Stimulated activated CD8-positive, alpha-beta memory T cell treated with anti-CD3 and anti-CD28 coated beads, Interleukin-12 subunit alpha, Interleukin-12 subunit beta, amount 100 ng/mL, for 4 hours (primary cell): ENCODE data around the gene CNTNAP2.

ENCODE experiments used
- DNase-seq: peaks from one replicate; pipeline ENCODE4 v3.0.0-alpha.2; 2020; ENCODE audit warnings: low read depth

The CNTNAP2 gene

DNA sequence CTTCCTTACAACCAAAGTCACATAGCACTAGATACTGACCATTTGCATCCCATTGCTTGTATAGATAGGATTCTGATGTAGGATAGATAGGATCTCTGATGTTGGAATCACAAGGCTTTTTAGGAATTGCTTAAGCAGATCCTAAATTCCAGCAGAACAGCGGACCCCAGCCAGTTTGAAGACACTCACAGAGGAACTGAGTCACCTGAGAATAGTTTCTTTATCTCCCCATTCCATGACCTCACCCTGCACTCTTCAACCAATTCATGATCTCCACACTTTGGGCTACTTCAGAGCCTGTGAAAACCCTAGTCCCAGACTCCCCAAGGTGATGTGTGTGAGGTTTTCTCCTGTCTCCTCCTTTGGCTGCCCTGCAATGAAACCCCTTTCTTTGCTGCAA is 179.4 kb downstream of the CNTNAP2 start:
- DNase-seq: no peak

DNA sequence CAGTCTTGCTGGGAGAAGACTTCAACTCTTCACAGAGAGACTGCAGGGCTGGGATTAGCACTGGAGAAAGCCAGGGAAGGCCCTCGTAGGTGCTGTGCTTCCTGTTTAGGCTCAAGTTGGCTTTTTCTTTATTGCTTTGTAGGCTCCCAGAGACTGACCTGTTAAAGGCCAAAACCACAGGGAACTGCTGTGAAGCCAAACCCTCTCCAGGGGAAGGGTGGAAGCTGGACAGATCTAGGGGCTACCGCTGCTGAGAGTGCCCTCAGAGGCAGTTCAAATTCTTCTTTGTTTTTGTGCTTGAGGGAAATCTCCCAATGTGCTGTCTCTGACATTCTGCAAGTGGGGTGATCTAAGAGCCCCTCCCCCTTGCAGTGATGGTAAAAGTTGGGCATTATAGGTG is 198.4 kb downstream of the CNTNAP2 start:
- DNase-seq: no peak

DNA sequence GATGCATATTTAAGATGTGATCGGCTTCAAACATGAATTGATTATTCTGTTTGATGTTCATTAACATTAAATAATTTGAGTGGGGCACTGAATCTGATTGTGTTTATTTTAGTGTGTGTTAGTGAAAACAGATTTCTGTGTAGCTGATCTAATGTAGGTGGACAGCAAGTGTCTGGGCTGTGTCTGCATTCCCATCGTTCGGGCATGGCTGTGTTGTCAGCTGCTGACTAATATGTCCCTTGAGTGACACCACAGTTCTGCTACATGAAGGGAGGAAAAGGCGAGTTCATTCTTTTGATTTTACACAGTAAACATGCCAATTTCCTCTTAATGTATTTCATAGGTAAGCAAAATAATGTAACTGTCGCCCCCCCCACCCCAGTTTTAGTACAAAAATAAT is 203.0 kb downstream of the CNTNAP2 start:
- DNase-seq: no peak

DNA sequence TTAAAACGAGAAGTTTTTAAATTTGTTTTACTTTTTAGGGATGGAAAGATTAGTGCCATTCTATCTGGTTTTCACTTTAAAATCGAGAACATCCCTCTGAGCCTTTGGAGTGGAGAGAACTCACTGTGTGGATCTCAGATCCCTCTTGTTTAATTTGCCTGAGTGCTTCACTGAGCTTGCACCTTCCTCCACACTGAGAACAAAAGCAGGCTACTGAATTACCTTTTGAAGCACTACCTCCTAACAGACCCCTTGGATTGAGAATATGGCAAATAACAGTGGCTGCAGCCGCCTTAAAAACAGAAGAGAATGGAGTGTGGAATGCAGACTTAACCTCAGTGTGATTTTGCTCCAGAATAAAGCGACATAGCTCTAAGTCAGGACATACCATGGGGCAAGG is 204.7 kb downstream of the CNTNAP2 start:
- no peak for DNase-seq

DNA sequence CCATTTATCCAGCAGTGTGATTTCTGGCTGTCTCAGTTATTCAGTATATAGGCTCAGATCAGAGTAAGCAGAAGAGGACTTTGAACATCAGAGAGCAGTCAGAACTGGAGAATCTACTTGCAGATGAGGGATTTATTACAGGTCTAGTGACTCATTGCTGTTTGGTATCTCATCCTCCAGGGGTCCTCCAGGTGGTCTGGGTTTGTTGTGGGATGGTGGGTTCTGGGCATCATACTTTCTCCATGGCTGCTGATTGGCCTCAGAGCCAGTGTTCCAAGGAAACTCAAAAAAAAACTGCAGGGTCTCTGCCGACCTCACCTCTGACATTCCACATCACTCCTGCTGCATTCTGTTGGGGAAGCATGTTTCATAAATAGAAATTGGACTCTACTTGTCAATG is 214.8 kb downstream of the CNTNAP2 start:
- DNase-seq: no peak

DNA sequence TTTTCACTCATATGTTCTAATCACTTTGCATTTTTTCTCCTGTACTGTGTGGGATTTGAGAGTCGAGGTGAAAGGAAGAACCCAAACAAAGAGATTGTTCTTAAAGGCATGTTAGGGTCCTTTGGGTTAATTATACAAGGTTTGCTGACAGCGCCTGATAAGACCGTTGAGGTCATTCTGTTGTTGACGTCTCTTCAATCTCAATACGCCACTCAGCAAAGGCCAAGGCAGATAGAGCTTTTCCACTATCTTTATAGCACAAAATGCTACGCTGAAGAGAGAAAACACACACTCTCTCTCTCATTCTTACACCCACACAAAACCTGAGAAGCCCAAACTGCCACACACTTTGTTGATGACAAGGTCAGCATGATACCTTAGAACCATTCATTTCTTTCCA is 228.7 kb downstream of the CNTNAP2 start:
- DNase-seq: no peak

DNA sequence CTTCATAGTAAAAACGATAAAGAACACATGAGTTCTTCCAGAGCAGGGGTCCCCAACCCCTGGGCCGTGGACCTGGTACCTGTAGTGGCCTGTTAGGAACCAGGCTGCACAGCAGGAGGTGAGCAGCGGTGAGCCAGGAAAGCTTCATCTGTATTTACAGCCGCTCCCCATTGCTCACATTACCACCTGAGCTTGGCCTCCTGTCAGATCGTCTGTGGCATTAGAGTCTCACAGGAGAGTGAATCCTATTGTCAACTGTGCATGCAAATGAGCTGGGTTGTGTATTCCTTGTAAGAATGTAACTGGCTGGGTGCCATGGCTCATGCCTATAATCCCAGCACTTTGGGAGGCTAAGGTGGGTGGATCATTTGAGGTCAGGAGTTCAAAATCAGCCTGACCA is 229.5 kb downstream of the CNTNAP2 start:
- DNase-seq: no peak

DNA sequence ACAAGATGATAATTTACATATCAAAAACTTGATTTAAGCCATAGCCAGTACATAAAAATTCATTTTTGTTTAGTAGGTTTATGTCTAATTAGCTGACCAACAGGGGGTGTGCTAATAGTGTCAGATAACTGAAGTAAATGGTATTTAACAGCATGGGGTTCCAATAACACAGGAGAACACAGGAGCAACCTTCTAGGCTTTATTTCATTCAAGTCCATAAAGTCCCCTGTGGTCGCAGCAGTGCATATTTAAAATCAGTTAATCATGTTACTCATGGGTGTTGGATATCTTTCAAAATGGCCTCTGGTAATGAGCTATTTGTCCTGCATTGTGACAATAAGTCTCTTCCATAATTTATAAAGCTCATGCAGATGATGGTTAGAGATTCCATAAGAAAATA is 238.6 kb downstream of the CNTNAP2 start:
- DNase-seq: no peak

DNA sequence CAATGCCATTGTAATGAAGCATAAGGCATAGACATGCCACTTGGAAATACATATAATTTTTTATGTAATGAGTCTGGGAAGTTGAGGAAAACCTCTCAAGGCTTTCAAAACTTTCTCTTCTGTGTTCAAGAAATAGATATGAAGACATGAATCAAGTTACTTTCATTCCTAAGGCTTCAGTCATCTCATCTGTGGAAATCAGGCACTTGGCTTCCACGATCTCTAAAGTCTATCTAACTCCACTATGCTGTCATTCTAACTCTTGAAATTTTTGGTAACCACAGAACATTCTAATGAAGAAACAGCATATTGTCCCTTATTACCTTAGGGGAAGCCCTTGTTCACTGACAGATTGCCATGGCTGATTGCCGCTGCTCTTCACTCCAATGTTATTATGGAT is 242.6 kb downstream of the CNTNAP2 start:
- DNase-seq: no peak

DNA sequence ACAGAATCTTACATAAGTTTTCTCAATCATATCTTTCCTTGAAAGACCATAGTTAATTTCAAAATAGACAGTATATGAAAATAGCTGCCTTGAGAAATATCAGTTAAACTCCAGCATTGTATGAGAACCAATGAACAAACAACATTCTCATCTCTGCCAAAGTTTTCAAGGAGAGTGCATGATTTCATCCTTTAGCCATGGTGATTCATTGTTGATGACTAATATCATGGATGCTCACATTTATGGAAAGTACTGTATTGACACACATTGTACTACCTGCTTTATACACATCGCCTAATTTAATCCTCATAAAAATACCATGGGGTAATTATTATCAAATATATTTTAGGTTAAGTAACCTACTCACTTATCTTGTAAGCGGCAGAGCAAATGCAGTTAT is 250.3 kb downstream of the CNTNAP2 start:
- DNase-seq: no peak

DNA sequence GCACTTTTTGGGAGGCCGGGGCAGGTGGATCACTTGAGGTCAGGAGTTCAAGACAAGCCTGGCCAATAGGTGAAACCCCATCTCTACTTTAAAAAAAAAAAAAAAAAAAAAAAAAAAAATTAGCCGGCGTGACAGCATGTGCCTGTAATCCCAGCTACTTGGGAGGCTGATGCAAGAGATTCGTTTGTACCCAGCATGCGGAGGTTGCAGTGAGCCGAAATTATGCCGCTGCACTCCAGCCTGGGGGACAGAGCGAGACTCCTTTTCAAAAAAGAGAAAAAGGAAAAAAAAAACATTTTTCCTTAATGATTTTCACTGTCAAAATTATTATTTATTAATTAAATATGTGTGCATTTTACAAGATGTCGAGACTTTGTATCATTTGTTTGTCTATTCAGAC is 253.6 kb downstream of the CNTNAP2 start:
- no peak for DNase-seq

DNA sequence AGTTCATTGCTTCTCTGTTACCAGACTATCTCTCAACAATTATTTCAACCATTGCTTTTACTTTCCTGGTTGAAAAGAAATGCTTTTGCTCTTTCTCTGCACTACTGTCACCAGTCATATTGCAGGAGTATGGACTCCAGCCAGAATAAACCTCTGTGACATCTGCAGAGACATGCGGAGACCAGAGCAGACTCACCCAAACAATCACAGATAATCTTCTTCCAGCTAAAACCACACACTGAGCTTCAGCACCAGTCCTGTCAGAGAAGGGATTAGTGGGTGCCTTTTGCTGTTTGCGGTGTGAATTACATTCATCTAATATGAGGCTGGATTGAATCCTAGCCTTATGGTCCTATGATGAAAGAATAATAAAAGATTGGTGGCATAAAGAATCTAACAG is 258.6 kb downstream of the CNTNAP2 start:
- no peak for DNase-seq

DNA sequence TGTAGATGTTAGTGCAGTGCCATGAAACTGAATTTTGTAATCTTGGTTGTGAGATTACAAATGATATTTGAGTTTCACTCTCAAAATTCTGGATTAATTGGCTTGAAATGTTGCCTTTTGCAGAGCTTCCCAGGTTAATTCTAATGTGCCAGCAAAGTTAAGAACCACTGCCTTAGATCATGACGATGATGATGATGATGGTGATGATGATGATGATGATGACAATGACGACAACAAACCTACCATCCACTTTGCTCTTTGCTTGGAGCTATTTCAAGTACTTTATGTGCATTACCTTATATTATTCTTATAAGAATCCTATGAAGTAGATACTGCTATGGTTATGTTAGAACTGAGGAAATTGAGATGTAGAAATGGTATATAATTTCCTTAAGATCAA is 261.6 kb downstream of the CNTNAP2 start:
- DNase-seq: no peak

DNA sequence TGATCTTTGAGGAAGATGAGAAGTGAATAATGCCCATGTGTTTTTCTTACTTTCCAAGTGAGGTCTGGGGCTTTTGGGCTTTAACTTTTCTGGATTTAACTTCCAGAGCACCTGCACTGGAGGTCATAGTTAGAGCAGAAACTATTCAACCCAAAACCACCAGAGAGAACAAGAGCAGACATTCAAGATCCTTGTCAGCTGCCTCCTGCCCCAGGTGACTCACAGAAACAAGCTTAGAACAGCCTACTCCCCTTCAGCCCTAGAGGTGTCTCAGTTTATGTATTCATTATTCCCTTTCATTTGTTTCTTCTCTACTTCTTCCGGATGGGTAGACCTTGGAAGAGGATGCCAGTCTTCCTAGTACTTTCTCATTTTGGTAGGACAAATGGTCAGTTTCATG is 270.5 kb downstream of the CNTNAP2 start:
- DNase-seq: no peak

DNA sequence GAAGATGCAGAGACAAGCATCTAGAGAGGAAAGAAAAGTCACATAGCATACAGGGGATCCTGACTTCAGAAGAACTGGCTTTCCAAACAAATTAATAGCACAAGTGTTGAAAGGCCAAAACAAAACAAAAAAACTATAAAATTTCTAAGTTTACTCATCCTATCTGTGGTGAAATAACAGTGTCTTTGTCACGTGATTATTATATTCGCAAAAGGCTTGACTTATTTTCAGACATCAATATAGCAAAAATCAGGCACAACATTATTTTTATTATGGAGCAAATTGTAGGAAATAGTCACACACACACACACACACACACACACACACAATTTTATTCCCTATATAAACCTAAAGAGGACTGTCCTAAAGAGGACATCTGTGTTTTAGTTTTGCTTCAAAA is 272.3 kb downstream of the CNTNAP2 start:
- no peak for DNase-seq

DNA sequence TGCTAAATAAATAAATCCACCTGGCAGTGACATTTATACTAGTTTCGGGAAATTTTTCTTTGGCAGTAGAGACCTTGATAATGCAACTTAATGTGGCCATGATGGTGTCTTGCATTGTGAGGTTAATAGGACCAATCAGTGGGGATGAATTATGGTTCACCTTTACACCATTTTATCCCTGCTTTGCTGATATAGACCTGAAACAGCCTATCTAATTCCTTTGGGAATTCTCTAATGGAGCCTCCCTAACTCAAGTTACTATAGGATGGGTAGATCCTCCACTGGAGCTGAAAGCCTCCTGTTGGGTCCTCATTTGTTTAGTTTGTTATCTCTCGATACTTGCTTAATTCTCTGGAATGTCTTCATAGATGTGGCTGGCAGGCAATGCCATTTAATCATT is 276.7 kb downstream of the CNTNAP2 start:
- DNase-seq: no peak

DNA sequence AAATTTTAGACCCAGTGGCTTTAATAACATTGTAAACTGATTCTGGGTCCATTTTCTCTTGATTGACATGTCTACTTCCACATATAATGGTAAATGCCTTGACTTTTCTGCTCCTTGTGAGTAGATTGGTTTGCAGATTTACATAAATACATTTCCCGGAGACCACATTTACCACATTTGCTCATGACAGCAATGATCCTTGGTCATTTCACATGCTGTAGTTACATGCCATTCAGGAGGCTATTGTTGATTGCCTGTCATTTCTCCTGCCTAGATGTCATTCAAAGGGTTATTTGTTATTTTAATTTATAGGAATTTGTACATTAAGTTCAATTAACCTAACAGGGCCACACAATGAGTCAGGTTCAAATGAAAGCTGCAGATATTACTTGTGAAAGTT is 280.5 kb downstream of the CNTNAP2 start:
- DNase-seq: no peak

DNA sequence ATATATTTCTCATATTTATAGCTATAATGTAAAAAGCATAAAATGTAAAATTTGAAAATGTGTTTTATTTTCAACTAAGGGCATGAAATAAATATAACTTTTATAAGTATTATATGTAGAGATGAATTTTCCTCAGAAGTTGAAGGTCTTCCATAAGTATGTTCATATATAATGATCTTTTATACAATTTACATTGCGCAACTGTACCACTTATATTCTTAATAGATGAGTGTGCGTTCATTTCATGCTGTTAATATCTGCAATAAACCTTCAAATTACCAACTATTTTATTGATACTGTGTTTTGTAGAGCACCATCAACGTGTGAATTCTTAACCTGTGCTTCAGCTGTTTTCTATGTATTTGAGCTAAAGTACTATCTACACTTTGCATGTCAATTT is 285.3 kb downstream of the CNTNAP2 start:
- DNase-seq: no peak

DNA sequence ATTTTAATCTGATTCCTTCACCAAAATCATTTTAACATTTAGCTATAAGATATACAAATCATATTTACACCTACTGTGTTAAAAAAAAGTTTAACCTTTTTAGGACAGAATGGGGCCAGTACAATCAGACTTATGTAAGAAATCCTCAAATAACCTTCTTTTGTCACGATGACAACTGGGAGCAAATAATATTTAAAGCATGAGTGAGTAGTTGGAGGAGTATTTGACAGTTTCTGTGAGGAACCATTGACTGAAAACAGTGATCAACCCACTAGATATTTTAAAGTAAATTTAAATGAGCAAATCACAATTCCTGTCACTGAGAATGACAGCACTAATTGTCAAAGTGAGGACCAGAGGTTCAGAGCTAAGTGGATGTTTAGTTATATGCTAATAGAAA is 289.1 kb downstream of the CNTNAP2 start:
- DNase-seq: no peak

DNA sequence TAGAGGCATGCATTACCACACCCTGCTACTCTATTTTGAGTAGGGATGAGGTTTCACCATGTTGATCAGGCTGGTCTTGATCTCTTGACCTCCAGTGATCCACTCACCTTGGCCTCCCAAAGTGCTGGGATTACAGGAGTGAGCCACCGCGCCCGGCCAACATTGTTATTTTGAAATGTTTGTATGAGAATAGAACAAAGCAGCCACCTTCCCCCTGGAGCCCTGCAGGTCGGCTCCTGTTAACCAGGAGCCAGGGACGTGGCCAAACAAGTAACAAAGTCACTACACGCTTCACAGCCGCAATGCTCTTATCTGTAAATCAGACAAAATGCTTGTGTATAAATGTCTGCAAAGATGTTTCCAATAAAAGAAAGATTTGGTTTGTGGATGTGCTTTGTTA is 295.4 kb downstream of the CNTNAP2 start:
- DNase-seq: no peak

DNA sequence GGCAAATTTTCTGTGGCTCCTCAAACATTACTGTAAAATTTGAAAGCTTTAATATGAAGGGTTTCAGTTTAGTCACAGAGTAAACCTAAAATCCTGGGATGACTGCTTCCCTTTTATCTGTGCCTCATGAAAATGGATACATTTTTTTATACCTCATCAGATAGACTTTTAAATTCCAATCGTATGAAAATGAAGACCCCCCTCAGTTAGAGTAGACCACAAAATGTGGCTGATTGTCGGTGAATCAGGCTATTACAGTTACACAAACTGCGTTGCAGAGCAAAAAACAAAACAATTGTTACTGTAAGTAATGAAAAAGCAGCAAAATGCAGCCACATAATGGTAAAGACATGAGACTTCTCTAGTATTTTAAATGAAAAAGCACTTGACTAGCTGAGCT is 296.2 kb downstream of the CNTNAP2 start:
- DNase-seq: no peak

DNA sequence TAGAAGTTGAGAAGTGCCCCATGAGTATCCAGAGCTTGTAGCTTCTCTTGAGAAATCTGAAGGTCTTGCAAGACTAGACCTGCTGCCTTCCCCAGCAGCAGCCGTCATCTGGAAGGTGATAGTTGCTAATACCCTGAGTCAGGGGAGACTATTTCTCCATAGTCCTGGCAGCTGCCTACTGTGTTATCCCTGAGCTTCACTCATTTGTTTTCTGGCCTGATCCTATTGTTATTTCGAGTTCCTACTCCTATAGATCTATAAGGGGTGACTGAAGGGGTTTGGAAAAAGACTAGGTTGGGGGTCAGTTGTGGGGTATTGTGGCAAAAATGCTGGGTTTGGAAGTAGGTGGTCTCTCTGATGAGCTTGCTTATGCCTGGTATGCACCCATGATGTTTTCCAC is 297.8 kb downstream of the CNTNAP2 start:
- DNase-seq: no peak

DNA sequence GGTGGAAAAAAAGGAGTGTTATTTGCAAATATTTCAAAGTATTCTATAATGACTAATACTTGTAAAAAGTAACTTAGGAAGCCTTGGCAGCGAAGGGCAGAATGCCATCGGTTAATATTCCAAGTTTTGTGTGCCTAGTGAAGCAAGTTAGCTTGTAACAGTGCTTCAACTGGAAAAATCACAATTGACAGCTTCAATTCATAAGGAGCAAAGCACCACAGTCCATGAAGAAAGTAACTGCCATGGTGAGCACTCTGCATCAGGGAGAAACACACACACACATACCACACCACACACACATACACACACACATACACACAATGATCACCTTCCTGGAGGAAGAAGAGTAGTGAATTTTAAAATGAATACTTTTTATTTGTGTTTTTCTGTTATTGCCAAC is 298.3 kb downstream of the CNTNAP2 start:
- DNase-seq: no peak

DNA sequence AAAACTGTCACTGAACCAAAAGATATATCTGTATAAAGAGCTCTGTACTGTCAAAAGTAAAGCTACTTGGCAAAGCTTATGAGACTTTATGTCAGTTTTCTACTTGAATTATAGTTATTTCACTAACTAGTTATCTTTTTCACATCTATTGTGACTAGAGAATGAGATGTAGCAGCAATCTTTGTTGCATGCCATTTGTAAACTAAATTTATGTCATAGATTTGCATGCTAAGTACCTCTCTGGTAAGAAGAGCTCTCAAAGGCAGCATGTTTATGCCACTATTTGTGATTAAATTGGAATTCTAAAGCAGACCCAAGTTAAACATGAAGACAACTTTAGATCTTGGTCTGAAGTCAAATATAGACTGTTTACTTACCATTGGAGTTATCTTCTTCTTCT is 300.6 kb downstream of the CNTNAP2 start:
- DNase-seq: no peak

DNA sequence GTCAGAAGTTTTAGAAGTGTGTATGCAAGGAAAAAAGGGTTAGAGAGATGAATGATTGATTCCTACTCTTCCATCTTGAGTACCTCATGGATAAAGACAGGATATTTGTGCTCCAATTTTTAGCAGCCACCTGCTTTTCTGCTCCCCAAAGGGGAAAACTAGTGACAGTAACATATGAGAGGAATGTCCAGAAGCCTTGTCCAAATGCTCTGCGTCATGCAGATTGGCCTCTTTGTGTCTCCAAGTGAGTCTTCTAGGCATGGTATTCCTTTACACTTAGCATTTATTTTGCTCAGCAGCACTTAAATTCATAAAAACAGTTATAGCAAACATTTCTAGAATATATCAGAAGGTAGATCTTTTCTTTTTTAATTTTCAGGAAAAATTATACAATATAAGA is 306.8 kb downstream of the CNTNAP2 start:
- no peak for DNase-seq

DNA sequence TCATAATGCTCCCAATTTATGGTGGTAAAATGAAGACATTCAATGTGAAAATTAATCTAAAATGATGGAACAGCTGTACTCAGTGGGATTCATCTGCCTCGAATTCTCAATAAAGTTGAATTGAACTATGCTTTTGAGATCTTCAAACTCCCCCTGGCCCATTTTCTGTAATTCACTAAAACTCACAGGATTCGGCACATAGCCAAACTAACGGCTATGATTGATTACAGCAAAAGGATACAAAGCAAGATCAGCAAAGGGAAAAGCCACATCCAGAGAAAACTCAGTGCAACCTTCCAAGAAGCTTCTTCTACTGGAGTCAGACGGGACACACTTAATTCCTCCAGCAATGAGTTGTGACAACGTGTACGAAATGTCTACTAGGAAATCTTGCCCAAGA is 307.5 kb downstream of the CNTNAP2 start:
- DNase-seq: no peak
